HL-60 (cell line): ENCODE measurements around the gene CFAP92.

Source experiments
- DNase-seq, 2 experiments: peaks; one replicate each; pipeline ENCODE4 v3.0.0-alpha.2; 2010 to 2020; ENCODE audit warnings: low read depth in 1 of 2, low spot score in 1 of 2
- H3K27ac ChIP-seq: fragments of 250-450 bp; sonication (Bioruptor Pico); replicated peaks from 2 replicates; pipeline ENCODE4 v1.5.1; 2020; ENCODE audit warnings: mild to moderate bottlenecking, moderate library complexity
- H3K27me3 ChIP-seq: fragments of 250-450 bp; sonication (Bioruptor Pico); 2 replicates; pipeline ENCODE4 v1.5.1; 2021; ENCODE audit warnings: mild to moderate bottlenecking, moderate library complexity; ENCODE audit not compliant: insufficient read depth, poor library complexity, severe bottlenecking
- H3K4me3 ChIP-seq: replicated peaks from 2 replicates; pipeline ENCODE4 v1.5.1; 2011; ENCODE audit warnings: mild to moderate bottlenecking, control low read depth, low read length; ENCODE audit not compliant: insufficient read depth
- GABPA ChIP-seq: IDR thresholded peaks from 2 replicates; pipeline ENCODE4 v1.6.1; 2012; ENCODE audit warnings: low read depth
- POLR2AphosphoS5 ChIP-seq: IDR thresholded peaks from 2 replicates; pipeline ENCODE4 v1.6.1; 2012; ENCODE audit warnings: low read depth
- REST ChIP-seq: IDR thresholded peaks from 2 replicates; pipeline ENCODE4 v1.6.1; 2012; ENCODE audit warnings: low read depth; ENCODE audit not compliant: insufficient replicate concordance
- SPI1 ChIP-seq: IDR thresholded peaks from 2 replicates; pipeline ENCODE4 v1.6.1; 2012; ENCODE audit warnings: low read depth, mild to moderate bottlenecking, borderline replicate concordance
- TF ChIP-seq, protein P1 (sequence below): IDR thresholded peaks from one replicate; pipeline ENCODE4 v1.5.1; 2011; ENCODE audit warnings: low read length, control low read depth, inconsistent platforms; ENCODE audit not compliant: insufficient read depth

CFAP92 gene

GRCh38 chr3:128970740-128971047 is 23.2 kb downstream of the CFAP92 start:
- no peak overlapping the region for H3K4me3 ChIP-seq
- TF ChIP-seq GABPA (peak; percentile 59; the same call in 1 of the 2 replicates), POLR2AphosphoS5 (no peak), SPI1 (peak; percentile 44; the same call in 1 of the 2 replicates), REST (no peak)
- TF ChIP-seq, protein P1, sequence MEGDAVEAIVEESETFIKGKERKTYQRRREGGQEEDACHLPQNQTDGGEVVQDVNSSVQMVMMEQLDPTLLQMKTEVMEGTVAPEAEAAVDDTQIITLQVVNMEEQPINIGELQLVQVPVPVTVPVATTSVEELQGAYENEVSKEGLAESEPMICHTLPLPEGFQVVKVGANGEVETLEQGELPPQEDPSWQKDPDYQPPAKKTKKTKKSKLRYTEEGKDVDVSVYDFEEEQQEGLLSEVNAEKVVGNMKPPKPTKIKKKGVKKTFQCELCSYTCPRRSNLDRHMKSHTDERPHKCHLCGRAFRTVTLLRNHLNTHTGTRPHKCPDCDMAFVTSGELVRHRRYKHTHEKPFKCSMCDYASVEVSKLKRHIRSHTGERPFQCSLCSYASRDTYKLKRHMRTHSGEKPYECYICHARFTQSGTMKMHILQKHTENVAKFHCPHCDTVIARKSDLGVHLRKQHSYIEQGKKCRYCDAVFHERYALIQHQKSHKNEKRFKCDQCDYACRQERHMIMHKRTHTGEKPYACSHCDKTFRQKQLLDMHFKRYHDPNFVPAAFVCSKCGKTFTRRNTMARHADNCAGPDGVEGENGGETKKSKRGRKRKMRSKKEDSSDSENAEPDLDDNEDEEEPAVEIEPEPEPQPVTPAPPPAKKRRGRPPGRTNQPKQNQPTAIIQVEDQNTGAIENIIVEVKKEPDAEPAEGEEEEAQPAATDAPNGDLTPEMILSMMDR: no peak
- no peak overlapping the region for H3K27ac ChIP-seq
- H3K27me3 ChIP-seq: no peaks in the 10 kb centered on the region
- DNase-seq: peak; percentile 35 to 50

GRCh38 chr3:128969993-128970739 is 23.7 kb downstream of the CFAP92 start:
- Histone ChIP-seq H3K27me3 (no peaks in the 10 kb centered on the region), H3K4me3 (no peak overlapping the region), H3K27ac (no peak overlapping the region)
- peak; percentile 16 to 57 for DNase-seq
- TF ChIP-seq, protein P1: peak; percentile 64
- no peak for TF ChIP-seq POLR2AphosphoS5

GRCh38 chr3:128967748-128968355 is 26.0 kb downstream of the CFAP92 start:
- Histone ChIP-seq H3K27ac (no peak overlapping the region), H3K27me3 (no peaks in the 10 kb centered on the region), H3K4me3 (no peak overlapping the region)
- no peak for TF ChIP-seq REST
- TF ChIP-seq POLR2AphosphoS5: no peak
- TF ChIP-seq SPI1: no peak
- DNase-seq: no peak

- H3K27ac ChIP-seq: no peak overlapping the region
- H3K4me3 ChIP-seq: no peak overlapping the region
- no peaks in the 10 kb centered on the region for H3K27me3 ChIP-seq
- TF ChIP-seq, protein P1: no peak
- TF ChIP-seq POLR2AphosphoS5 (no peak), SPI1 (no peak), GABPA (no peak), REST (no peak)
- DNase-seq: no peak
These were observed 28.1 kb downstream of the CFAP92 start for GRCh38 chr3:128965818-128966217.
